T-helper 2 cell (primary cell): Measurements from ENCODE around the gene PLA2G2D.

ENCODE experiments used
- DNase-seq, 5 experiments: peaks; one replicate each; pipeline versions ENCODE4 v3.0.0 to v3.0.0-alpha.2; 2012 to 2022
- total RNA-seq, 2 donors: gene quantifications; one replicate each; lab custom pipeline; 2026; lab: John Stamatoyannopoulos, UW

The PLA2G2D gene, protein sequence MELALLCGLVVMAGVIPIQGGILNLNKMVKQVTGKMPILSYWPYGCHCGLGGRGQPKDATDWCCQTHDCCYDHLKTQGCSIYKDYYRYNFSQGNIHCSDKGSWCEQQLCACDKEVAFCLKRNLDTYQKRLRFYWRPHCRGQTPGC
- 0 reads per million in 2 donors for total RNA-seq

- no peak for DNase-seq
These were observed at the start of gene PLA2G2D for GRCh38 chr1:20119347-20119746. TSS of gene PLA2G2D (minus strand) at chr1:20119536. CDS start at chr1:20119498, 38 bp downstream.

- no peak for DNase-seq
These were observed 49.5 kb upstream of the PLA2G2D start for GRCh38 chr1:20168564-20169491.

- DNase-seq, result no peak
These were observed 47.8 kb upstream of the PLA2G2D start for GRCh38 chr1:20167126-20167525.

GRCh38 chr1:20166051-20166450 lies 46.7 kb upstream of the PLA2G2D start:
- DNase-seq, result no peak

- peak in 1 of 5 experiments; percentile 34 for DNase-seq
These were observed 46.2 kb upstream of the PLA2G2D start for GRCh38 chr1:20165522-20165951.

DNA sequence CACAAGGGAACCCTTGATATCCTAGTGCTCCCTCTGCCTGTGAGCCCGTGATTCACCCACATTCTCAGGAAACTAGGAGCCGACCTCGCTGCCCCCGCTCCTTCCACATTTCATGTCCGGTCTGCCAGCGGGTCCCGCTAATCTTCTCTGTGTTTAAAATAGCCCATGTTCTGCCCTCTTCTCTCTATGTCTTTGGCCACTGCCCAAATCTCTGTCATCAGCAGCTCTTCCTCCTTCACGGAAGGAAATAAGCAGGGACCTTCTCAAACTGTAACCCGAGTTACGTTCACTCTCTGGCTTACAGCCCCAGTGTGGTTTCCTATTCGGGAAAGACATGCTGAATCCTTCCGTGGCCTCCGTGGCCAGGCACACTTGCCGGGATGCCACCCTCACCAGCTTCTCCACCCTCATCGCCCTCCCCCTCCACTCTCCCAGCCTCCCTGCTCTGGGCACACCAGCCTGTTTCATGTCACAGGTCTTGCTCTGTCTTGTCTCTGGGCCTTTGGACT lies 45.4 kb upstream of the PLA2G2D start:
- no peak for DNase-seq

- DNase-seq, result no peak
These were observed 40.7 kb upstream of the PLA2G2D start for GRCh38 chr1:20160034-20160433.

- DNase-seq, result no peak
These were observed 39.2 kb upstream of the PLA2G2D start for GRCh38 chr1:20158358-20159070.

DNA sequence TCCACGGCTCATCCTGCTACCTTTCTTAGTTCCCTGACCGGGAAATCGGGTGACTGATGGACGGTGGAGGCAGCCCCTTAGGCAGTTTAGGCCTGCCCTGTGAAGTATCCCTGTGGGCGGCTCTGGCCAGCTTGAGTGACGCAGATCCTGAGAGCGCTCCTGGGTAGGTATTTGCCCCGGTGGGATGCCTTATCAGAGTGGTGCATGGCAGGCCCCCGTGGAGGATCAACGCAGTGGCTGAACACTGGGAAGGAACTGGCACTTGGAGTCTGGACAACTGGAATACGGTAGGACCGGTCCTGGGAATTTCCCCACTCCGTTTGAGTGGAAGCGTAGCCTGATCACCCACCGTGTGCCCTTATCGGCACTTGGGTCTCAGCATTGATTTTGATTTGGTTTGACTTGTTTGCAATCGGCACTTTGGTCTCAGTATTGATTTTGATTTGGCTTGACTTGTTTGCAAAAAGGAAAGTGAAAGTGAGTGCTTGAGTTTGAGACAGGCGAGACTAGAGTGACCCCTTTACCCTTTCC lies 35.0 kb upstream of the PLA2G2D start:
- peak in 1 of 5 experiments; percentile 15 for DNase-seq

DNA sequence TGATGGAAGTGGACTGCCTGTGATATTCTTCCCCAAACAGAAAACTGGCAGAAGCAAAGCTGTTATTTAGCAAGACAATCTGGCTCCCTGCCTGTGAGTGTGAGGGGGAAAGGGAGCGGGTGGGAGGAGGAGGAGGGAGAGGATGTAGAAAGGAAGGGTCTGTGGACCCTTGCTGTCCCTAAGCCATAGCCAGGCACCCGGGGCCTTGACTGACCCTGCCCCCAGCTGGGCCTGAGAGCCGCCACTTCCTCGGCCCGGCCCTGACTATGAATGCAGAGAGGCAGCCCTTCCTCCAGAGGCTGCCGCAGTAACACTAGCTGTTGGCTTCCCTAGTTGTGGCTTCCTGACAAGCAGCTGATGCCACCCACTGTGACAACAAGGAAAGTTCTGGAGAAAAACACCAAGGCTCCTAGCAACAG lies 33.7 kb upstream of the PLA2G2D start:
- no peak for DNase-seq

- DNase-seq, result no peak
These were observed 33.2 kb upstream of the PLA2G2D start for GRCh38 chr1:20152599-20152930.

- DNase-seq, result peak; percentile 51 to 65 (median 60)
These were observed 32.7 kb upstream of the PLA2G2D start for GRCh38 chr1:20151906-20152598.

DNA sequence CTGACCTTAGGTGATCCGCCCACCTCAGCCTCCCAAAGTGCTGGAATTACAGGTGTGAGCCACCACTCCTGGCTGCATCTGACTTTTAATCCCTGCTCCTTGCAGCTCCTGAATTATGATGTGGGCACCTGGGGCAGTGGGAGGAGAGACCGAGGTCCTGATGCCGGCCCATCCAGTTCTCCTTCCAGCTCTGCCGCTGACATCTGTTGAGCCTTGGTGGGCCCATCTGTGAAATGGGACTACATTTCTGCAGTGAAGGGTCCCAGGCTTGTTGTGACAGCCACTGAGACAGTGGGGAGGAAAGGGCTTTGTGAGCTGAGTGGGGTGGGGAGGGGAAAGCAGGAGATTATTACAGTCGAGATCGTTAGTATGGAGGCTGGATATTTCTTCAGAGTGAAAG lies 31.6 kb upstream of the PLA2G2D start:
- no peak for DNase-seq

- DNase-seq, result no peak
These were observed 31.0 kb upstream of the PLA2G2D start for GRCh38 chr1:20150326-20150705.

GRCh38 chr1:20149601-20150325 lies 30.4 kb upstream of the PLA2G2D start:
- no peak for DNase-seq

DNA sequence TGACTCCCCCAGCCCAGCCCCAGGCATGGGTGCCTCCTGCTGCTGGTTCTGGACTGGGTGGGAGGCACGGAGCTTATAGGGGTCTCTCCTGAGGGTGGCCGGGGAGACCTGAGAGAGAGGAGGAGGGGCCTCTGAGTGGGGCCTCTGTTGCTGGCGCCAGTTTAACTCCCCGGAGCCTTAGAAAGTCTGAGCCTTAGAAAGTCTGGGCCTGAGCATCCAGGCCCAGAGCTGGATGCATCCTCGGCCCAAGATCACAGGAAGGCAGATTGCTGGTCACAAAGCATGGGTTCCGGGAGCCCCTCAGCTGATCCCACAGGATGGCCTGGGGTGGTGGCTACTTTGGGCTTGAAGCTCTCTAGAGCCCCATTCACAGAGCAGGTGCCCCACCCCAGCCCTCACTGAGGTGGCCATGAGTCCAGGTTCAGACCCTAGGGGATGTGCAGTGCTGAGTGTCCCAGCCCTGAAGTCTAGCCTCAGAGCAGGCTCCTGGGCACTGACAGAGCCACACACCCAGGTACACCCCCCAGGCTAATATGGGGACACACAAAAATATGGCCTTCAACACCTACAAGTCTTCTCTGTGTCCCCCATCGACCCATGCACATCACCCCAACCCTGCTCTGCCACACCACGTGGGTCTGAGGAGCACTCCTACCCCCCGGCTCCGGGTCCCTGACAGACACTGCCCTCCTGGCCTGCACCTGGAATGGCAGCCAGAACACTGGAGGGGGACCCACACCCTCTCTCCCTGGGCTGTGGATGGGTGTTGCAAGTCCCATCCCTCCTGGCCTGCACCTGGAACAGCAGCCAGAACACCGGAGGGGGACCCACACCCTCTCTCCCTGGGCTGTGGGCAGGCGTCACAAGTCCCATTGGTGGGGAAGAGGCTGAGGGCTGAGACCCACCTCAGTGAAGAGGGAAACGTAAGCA lies 29.5 kb upstream of the PLA2G2D start:
- no peak for DNase-seq

GRCh38 chr1:20147846-20148570 lies 28.7 kb upstream of the PLA2G2D start:
- DNase-seq, result no peak

DNA sequence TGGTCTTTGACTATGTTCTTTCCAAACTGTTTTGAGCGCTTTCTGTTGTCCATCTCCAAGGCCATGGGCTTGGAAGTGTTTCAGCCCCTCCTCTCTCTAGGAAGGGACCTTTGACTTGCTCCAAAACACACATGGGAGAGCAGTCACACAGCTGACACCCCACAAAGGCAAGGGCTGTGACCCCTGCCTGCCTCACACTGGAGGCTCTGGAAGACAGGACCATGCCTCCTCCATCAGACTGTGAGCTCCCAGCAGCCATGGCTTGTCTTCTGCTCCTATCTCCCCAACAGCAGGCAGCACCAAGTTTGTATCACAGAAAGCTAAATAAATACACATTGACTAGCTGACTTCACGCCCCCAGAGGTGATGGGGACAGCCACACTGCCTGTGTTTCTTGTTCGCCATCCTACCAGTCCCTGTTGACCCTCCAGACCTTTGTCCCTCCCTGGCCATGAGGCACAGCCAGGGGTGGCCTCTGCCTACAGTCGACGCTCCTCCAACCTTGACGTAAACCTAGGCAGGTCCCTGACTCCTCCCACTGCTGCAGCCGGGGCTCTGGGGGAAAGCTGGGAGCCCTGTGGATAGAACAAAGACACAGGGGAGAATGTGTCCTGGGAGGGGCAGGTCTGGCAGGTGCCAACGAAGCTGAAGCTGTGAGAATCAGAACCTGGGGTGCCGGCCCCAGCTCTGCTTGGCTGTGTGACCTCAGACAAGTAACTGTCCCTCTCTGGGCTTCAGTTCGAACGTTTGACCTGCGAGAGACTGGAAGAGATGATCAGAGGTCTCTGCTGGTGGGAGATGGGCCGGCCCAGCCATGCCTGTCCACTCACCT lies 24.6 kb upstream of the PLA2G2D start:
- DNase-seq, result no peak

- no peak for DNase-seq
These were observed 24.0 kb upstream of the PLA2G2D start for GRCh38 chr1:20143318-20143717.
